Adrenal gland (tissue), 12 donors: ENCODE measurements around the gene APOC3. TPM values are rescaled to one million over a fixed set of nuclear protein-coding genes. Genes with fewer than 3 reads are reported as not detected.
"Not testable (repeated sequence)": the region's sequence is repeated elsewhere in the genome, so short reads cannot be mapped to it uniquely, and the experiment has no call there.

Source experiments
- DNase-seq, 7 donors: peaks; one replicate each; pipeline ENCODE4 v3.0.0-alpha.2; 2019 to 2020
- H3K27ac ChIP-seq, 5 donors: fragments of 200-600 bp; sonication (generic) in 4 of 5; 1 replicate in 3 of 5; 2 replicates in 2 of 5; pipeline versions ENCODE4 v1.5.1 to v1.8.0; 2016 to 2020; ENCODE audit warnings: mild to moderate bottlenecking in 1 of 5
- H3K27me3 ChIP-seq: fragments of 200-600 bp; 2 replicates; pipeline ENCODE4 v1.8.0; 2021
- H3K36me3 ChIP-seq, 2 donors: fragments of 200-600 bp; replicated peaks in 1 of 2; 1 replicate in 1 of 2; 2 replicates in 1 of 2; pipeline versions ENCODE4 v1.5.1 to v1.8.0; 2018 to 2022
- H3K4me1 ChIP-seq, 2 donors: fragments of 200-600 bp; replicated peaks in 1 of 2; 1 replicate in 1 of 2; 2 replicates in 1 of 2; pipeline versions ENCODE4 v1.5.1 to v1.8.0; 2018 to 2021
- H3K4me3 ChIP-seq, 4 donors: fragments of 200-600 bp; sonication (generic) in 3 of 4; one replicate each; pipeline ENCODE4 v1.5.1; 2016 to 2018
- H3K9me3 ChIP-seq, 3 donors: fragments of 200-600 bp; sonication (generic) in 1 of 3; replicated peaks in 1 of 3; 1 replicate in 2 of 3; 2 replicates in 1 of 3; pipeline versions ENCODE4 v1.5.1 to v1.8.0; 2016 to 2021
- POLR2A ChIP-seq, 2 donors: fragments of 450-650 bp; IDR thresholded peaks; one replicate each; pipeline ENCODE4 v1.6.1; 2017; ENCODE audit warnings: antibody characterized with exemption in 2 of 2, mild to moderate bottlenecking in 2 of 2, moderate library complexity in 1 of 2
- WGBS, 4 donors: extraction: QIAGEN DNeasy Blood & Tissue Kit in 2 of 4; methylation state at CpG; one replicate each; pipeline versions ENCODE4 v1.1.5 to v1.1.7; 2013 to 2017; 5-methylcytosine and 5-hydroxymethylcytosine counted together
- intact Hi-C, 2 donors: fragments of 100-400 bp; cut with DNase I; formaldehyde crosslinking; loops; one replicate each; pipeline versions ENCODE4 v1.14.1 to v1.15.0; 2022 to 2023
- polyA plus RNA-seq, 3 donors: library from polyadenylated mRNA; stranded (reverse); fragments of 200-250 nt in 2 of 3; fragments of 350-450 nt in 1 of 3; fragmentation: Illumina TruSeq in 1 of 3; extraction: RNeasy Lipid Tissue Mini Kit (QIAGEN cat#74804) in 1 of 3; gene quantifications; one replicate each; pipeline ENCODE4 v1.2.3, GENCODE V29; 2013 to 2014
- total RNA-seq, 9 donors: library from RNA; depleted of rRNA in 4 of 9; stranded (reverse); fragments of >200 nt in 4 of 9; fragments of 120-200 nt in 1 of 9; fragmentation: NEBNext Ultra II Directional in 1 of 9; extraction: Animal tissue kit (Norgen Biotek cat#: 25700) in 1 of 9; gene quantifications; one replicate each; pipeline versions ENCODE4 v1.1.0 to v1.2.4, GENCODE V29; 2013 to 2023
- TF ChIP-seq, protein P1 (sequence below), 6 experiments: fragments of 450-650 bp in 4 of 6; fragments of 200-600 bp in 2 of 6; sonication (generic) in 1 of 6; IDR thresholded peaks; 1 replicate in 5 of 6; 2 replicates in 1 of 6; pipeline versions ENCODE4 v1.5.1 to v1.8.0; 2016 to 2021; ENCODE audit warnings: antibody characterized with exemption in 6 of 6, mild to moderate bottlenecking in 2 of 6, moderate library complexity in 1 of 6
- donor health status: healthy with polysubstance abuse.
- donor health status: Bipolar disorder and iron deficiency.
- donor health status: DM: yes; HTN: yes; CAD: no.
- donor health status: DM: no; HTN: no; CAD: no.
- donor health status: DM: no; HTN: no; CAD: no.
- donor health status: DM: yes; HTN: yes; CAD: no.

Gene APOC3
- total and polyA plus RNA-seq, 12 donors: 0.20 to 3.1 (median 1.0) TPM; not detected in 5

DNA sequence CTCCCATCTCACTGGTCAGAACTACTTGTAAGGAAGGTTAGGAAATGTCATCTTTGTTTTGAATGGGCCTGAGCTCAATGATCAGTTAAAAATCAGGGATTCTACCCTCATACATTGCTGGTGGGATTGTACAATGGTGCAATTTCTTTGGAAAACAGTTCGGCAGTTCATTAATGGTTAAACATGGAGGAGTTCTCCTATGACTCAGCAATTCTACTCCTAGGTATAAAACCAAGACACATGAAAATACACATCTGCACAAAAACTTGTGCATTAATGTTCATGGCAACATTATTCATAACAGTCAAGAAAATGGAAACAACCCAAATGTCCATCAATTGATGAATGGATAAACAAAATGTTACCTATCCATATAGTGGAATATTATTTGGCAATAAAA is 33.2 kb upstream of the APOC3 start:
- Histone ChIP-seq H3K36me3 (no peaks in the 10 kb centered on the region), H3K4me3 (no peak overlapping the region), H3K27ac (no peak overlapping the region), H3K4me1 (no peaks in the 10 kb centered on the region), H3K27me3 (peaks cover under 1% of the 10 kb centered on the region), H3K9me3 (no peaks in the 10 kb centered on the region)
- TF ChIP-seq, protein P1, sequence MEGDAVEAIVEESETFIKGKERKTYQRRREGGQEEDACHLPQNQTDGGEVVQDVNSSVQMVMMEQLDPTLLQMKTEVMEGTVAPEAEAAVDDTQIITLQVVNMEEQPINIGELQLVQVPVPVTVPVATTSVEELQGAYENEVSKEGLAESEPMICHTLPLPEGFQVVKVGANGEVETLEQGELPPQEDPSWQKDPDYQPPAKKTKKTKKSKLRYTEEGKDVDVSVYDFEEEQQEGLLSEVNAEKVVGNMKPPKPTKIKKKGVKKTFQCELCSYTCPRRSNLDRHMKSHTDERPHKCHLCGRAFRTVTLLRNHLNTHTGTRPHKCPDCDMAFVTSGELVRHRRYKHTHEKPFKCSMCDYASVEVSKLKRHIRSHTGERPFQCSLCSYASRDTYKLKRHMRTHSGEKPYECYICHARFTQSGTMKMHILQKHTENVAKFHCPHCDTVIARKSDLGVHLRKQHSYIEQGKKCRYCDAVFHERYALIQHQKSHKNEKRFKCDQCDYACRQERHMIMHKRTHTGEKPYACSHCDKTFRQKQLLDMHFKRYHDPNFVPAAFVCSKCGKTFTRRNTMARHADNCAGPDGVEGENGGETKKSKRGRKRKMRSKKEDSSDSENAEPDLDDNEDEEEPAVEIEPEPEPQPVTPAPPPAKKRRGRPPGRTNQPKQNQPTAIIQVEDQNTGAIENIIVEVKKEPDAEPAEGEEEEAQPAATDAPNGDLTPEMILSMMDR (IDR thresholded peaks at IDR 0.05): no peak
- no peak for TF ChIP-seq POLR2A (IDR thresholded peaks at IDR 0.05)
- 68 to 100% (median 86%) methylated on average over 1 of the region's 1 CpG for WGBS, 4 donors
- no peak for DNase-seq
- intact Hi-C loops: loop anchor here in 1 of 2 donors (10.0 kb wide), 1 partner anchor 308 kb away; no protein-coding TSS in a partner anchor

DNA sequence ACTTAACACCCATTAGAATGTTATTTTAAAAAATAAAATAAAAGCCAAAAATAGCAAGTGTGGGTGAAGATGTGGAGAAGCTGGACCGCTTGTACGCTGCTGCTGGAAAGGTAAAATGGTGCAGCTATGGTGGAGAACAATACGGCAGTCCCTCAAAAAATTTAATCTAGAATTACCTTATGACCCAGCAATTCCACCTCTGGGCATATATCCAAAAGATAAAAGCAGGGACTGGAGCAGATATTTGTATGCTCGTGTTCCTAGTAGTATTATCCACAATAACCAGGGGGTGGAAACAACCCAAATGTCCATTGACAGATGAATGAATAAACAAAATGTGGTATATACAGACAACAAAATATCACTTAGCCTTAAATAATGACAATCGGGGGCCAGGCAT is 31.9 kb upstream of the APOC3 start:
- WGBS, 4 donors: 68 to 75% (median 72%) methylated on average over 5 of the region's 5 CpGs
- Histone ChIP-seq H3K4me3 (no peak overlapping the region), H3K27me3 (peaks cover 6% of the 10 kb centered on the region), H3K9me3 (no peaks in the 10 kb centered on the region), H3K36me3 (no peaks in the 10 kb centered on the region), H3K4me1 (no peaks in the 10 kb centered on the region), H3K27ac (no peak overlapping the region)
- DNase-seq: no peak
- no peak for TF ChIP-seq POLR2A (IDR thresholded peaks at IDR 0.05)
- TF ChIP-seq, protein P1 (IDR thresholded peaks at IDR 0.05): no peak
- intact Hi-C loops: loop anchor here in 1 of 2 donors (10.0 kb wide), 1 partner anchor 307 kb away; no protein-coding TSS in a partner anchor

DNA sequence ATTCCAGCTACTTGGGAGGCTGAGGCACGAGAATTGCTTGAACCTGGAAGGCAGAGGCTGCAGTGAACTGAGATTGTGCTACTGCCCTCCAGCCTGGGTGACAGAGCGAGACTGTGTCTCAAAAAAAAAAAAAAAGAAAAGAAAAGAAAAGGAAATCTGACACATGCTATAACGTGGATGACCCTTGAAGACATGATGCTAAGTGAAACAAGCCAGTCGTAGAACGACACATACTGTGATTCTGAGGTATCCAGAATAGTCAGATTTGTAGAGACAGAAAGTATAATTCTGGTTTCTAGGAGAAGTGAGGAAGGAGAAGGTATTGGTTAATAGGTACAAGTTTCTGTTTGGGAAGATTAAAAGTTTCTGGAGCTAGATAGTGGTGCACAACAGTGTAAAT is 31.3 kb upstream of the APOC3 start:
- TF ChIP-seq, protein P1 (IDR thresholded peaks at IDR 0.05): no peak
- TF ChIP-seq POLR2A (IDR thresholded peaks at IDR 0.05): no peak
- no peaks in the 10 kb centered on the region for H3K4me1 ChIP-seq
- 74 to 84% (median 82%) methylated on average over 5 of the region's 5 CpGs for WGBS, 4 donors
- H3K27me3 ChIP-seq: peaks cover 6% of the 10 kb centered on the region
- no peak for DNase-seq
- H3K27ac ChIP-seq: no peak overlapping the region
- H3K4me3 ChIP-seq: no peak overlapping the region
- intact Hi-C loops: loop anchor here in 1 of 2 donors (10.0 kb wide), 1 partner anchor 306 kb away; no protein-coding TSS in a partner anchor
- no peaks in the 10 kb centered on the region for H3K9me3 ChIP-seq
- no peaks in the 10 kb centered on the region for H3K36me3 ChIP-seq

DNA sequence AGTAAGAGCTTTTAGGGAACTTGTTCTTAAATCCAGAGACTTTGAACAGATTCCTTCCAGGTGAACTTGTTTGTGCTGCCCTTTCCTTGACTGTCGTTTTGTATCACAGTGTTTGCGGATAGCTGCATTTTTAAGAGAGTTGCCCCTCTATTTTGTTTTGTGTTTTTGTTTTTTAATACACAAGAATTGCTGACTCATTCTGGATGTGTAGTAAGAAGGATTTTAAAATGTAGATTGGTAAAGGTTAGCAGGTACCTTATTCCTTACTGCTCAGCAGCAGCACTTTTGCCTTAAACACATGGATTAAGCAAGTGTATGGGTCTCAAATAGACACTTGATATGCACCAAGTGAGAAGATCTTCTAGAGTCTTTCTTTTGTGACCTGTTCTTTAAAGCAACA is 29.1 kb upstream of the APOC3 start:
- Histone ChIP-seq H3K4me1 (no peaks in the 10 kb centered on the region), H3K27me3 (peaks cover 6% of the 10 kb centered on the region), H3K27ac (no peak overlapping the region), H3K4me3 (no peak overlapping the region), H3K9me3 (no peaks in the 10 kb centered on the region), H3K36me3 (no peaks in the 10 kb centered on the region)
- no peak for DNase-seq
- WGBS, 4 donors: 85 to 98% (median 95%) methylated on average over 2 of the region's 2 CpGs
- intact Hi-C loops: no loop called here
- TF ChIP-seq, protein P1 (IDR thresholded peaks at IDR 0.05): no peak
- no peak for TF ChIP-seq POLR2A (IDR thresholded peaks at IDR 0.05)

DNA sequence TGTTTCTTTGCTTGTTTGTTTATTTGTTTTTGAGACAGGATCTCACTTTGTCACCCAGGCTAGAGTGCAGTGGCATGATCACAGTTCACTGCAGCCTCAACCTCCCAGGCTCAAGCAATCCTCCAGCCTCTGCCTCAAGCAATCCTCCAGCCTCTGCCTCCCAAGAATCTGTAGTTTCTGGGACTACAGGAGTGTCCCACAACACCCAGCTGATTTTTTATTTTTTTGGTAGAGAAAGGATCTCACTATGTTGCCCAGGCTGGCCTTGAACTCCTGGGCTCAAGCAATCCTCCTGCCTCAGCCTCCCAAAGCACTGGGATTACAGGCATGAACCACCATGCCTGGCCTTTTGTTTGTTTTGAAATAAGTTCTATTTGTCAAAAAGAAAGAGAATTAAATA is 28.0 kb upstream of the APOC3 start:
- DNase-seq, H3K27me3 ChIP-seq, intact Hi-C loops, H3K9me3 ChIP-seq, H3K4me1 ChIP-seq, H3K4me3 ChIP-seq, H3K36me3 ChIP-seq, H3K27ac ChIP-seq: not testable (repeated sequence)
